CD4-positive, CD25-positive, alpha-beta regulatory T cell (primary cell): ENCODE data around the gene ACD. TPM values are rescaled to one million over a fixed set of nuclear protein-coding genes. Genes with fewer than 3 reads are reported as not detected.

Experiments used
- ATAC-seq, 2 donors: fragments of 150-1000 bp; cut with Tn5 transposase; one replicate each; pipeline ENCODE4 v1.10.0; 2021; ENCODE audit warnings: low read depth in 2 of 2, moderate number of reproducible peaks in 2 of 2, moderate library complexity in 1 of 2
- DNase-seq, 3 donors: peaks; one replicate each; pipeline versions ENCODE4 v3.0.0 to v3.0.0-alpha.2; 2012 to 2022; ENCODE audit warnings: mixed read lengths in 1 of 3
- H3K27ac ChIP-seq: one replicate; pipeline ENCODE4 v1.7.0; 2013; ENCODE audit warnings: mild to moderate bottlenecking, low read length; ENCODE audit not compliant: insufficient read depth, poor library complexity, severe bottlenecking
- H3K27me3 ChIP-seq: one replicate; pipeline ENCODE4 v1.7.0; 2013; ENCODE audit warnings: low read length; ENCODE audit not compliant: control insufficient read depth, insufficient read depth
- H3K36me3 ChIP-seq: one replicate; pipeline ENCODE4 v1.7.0; 2013; ENCODE audit warnings: mild to moderate bottlenecking, low read length, moderate library complexity; ENCODE audit not compliant: control insufficient read depth, insufficient read depth
- H3K4me1 ChIP-seq: 2 replicates; pipeline ENCODE4 v1.7.0; 2013; ENCODE audit warnings: mild to moderate bottlenecking, low read length; ENCODE audit not compliant: insufficient read depth, control insufficient read depth, poor library complexity, severe bottlenecking
- H3K4me3 ChIP-seq: one replicate; pipeline ENCODE4 v1.7.0; 2013; ENCODE audit warnings: low read depth, mild to moderate bottlenecking, low read length, moderate library complexity
- H3K9me3 ChIP-seq, 2 experiments: 1 replicate in 1 of 2; 2 replicates in 1 of 2; pipeline ENCODE4 v1.7.0; 2013; ENCODE audit warnings: low read length in 2 of 2, mild to moderate bottlenecking in 1 of 2, moderate library complexity in 1 of 2; ENCODE audit not compliant: control insufficient read depth in 2 of 2
- H3K27ac Mint-ChIP-seq, 3 donors: one replicate each; pipeline ENCODE4 v1.8.0; 2020 to 2022; ENCODE audit warnings: mild to moderate bottlenecking in 3 of 3, mixed read lengths in 3 of 3, moderate library complexity in 2 of 3
- H3K27me3 Mint-ChIP-seq: one replicate; pipeline ENCODE4 v1.8.0; 2022; ENCODE audit warnings: mild to moderate bottlenecking, mixed read lengths
- H3K36me3 Mint-ChIP-seq: one replicate; pipeline ENCODE4 v1.8.0; 2020; ENCODE audit warnings: mixed read lengths
- H3K4me1 Mint-ChIP-seq, 4 donors: one replicate each; pipeline ENCODE4 v1.8.0; 2020 to 2022; ENCODE audit warnings: mixed read lengths in 4 of 4, mild to moderate bottlenecking in 1 of 4
- H3K4me3 Mint-ChIP-seq, 4 donors: one replicate each; pipeline ENCODE4 v1.8.0; 2020 to 2022; ENCODE audit warnings: mild to moderate bottlenecking in 4 of 4, mixed read lengths in 4 of 4, moderate library complexity in 3 of 4
- H3K9me3 Mint-ChIP-seq, 7 donors: one replicate each; pipeline ENCODE4 v1.8.0; 2020 to 2022; ENCODE audit warnings: mixed read lengths in 7 of 7, mild to moderate bottlenecking in 3 of 7, moderate library complexity in 2 of 7
- polyA plus RNA-seq, 4 donors: library from polyadenylated mRNA; unstranded; fragments of 300-500 nt; fragmentation: Illumina TruSeq; gene quantifications; one replicate each; pipeline ENCODE4 v1.2.3, GENCODE V29; 2021
- total RNA-seq: library from RNA; stranded (reverse); gene quantifications from one replicate; pipeline ENCODE4 v1.2.3, GENCODE V29; 2022

The ACD gene
- total and polyA plus RNA-seq, 5 donors from 2014 or later = 28.7 to 36.7 (median 29.7) TPM

DNA sequence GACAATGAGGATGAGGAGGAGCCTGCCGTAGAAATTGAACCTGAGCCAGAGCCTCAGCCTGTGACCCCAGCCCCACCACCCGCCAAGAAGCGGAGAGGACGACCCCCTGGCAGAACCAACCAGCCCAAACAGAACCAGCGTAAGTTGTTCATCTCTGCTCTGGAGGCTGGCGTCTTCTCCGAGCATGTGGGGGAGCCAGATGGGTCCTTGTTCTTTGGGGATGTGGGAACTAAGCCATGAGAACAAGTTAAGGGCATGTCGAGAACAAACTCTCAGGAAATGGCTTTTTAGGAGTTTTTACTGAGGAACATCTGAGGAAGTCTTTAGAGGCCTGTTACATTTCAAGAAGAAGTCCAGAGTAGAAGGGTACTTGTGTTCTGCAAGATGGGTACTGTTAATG lies 23.3 kb downstream of the ACD start:
- Histone ChIP-seq H3K4me3 (no peak overlapping the region), H3K9me3 (no peaks in the 10 kb centered on the region), H3K27ac (no peak overlapping the region), H3K4me1 (no peaks in the 10 kb centered on the region), H3K36me3 (peaks cover 65% of the 10 kb centered on the region), H3K27me3 (no peaks in the 10 kb centered on the region)
- no peak overlapping the region for H3K27ac Mint-ChIP-seq
- H3K4me3 Mint-ChIP-seq = no peak overlapping the region
- H3K27me3 Mint-ChIP-seq = no peaks in the 10 kb centered on the region
- H3K4me1 Mint-ChIP-seq = no peaks in the 10 kb centered on the region
- ATAC-seq (no peak), DNase-seq (no peak)
- H3K36me3 Mint-ChIP-seq = peaks cover 36% of the 10 kb centered on the region
- H3K9me3 Mint-ChIP-seq = no peaks in the 10 kb centered on the region

- peaks cover 34% of the 10 kb centered on the region for H3K36me3 Mint-ChIP-seq
- H3K27me3 Mint-ChIP-seq = no peaks in the 10 kb centered on the region
- Histone ChIP-seq H3K9me3 (no peaks in the 10 kb centered on the region), H3K27ac (no peak overlapping the region), H3K36me3 (peaks cover 80% of the 10 kb centered on the region), H3K4me1 (no peaks in the 10 kb centered on the region), H3K27me3 (no peaks in the 10 kb centered on the region), H3K4me3 (no peak overlapping the region)
- H3K27ac Mint-ChIP-seq = peak overlapping the region; percentile 37 to 63 (median 47)
- H3K9me3 Mint-ChIP-seq = no peaks in the 10 kb centered on the region
- peaks cover 0 to 5% (median 1%) of the 10 kb centered on the region in 4 donors for H3K4me1 Mint-ChIP-seq
- no peak overlapping the region for H3K4me3 Mint-ChIP-seq
- ATAC-seq (no peak), DNase-seq (no peak)
These were observed 27.5 kb downstream of the ACD start for GRCh38 chr16:67632415-67633172.

DNA sequence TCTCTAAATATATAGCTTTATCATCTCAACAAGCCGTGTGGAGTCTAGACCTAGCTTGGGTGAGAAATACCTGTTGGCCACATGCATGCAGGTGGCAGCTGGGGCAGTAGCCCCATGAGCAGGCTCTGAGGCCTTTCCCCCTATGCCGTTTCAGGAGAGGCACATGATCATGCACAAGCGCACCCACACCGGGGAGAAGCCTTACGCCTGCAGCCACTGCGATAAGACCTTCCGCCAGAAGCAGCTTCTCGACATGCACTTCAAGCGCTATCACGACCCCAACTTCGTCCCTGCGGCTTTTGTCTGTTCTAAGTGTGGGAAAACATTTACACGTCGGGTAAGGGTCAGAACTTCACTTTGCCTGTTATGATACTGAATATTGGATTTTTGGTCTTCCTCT lies 31.8 kb downstream of the ACD start:
- no peaks in the 10 kb centered on the region for H3K27me3 Mint-ChIP-seq
- H3K4me1 Mint-ChIP-seq = peaks cover 0 to 5% (median 1%) of the 10 kb centered on the region in 4 donors
- peak overlapping the region in 1 of 3 donors; percentile 78 for H3K27ac Mint-ChIP-seq
- H3K9me3 ChIP-seq = no peaks in the 10 kb centered on the region
- H3K36me3 Mint-ChIP-seq = peaks cover 44% of the 10 kb centered on the region
- no peaks in the 10 kb centered on the region for H3K9me3 Mint-ChIP-seq
- H3K36me3 ChIP-seq = peaks cover 76% of the 10 kb centered on the region
- H3K27me3 ChIP-seq = no peaks in the 10 kb centered on the region
- no peak overlapping the region for H3K27ac ChIP-seq
- no peak for DNase-seq
- no peak overlapping the region for H3K4me3 Mint-ChIP-seq
- no peak for ATAC-seq
- no peak overlapping the region for H3K4me3 ChIP-seq
- H3K4me1 ChIP-seq = no peaks in the 10 kb centered on the region

DNA sequence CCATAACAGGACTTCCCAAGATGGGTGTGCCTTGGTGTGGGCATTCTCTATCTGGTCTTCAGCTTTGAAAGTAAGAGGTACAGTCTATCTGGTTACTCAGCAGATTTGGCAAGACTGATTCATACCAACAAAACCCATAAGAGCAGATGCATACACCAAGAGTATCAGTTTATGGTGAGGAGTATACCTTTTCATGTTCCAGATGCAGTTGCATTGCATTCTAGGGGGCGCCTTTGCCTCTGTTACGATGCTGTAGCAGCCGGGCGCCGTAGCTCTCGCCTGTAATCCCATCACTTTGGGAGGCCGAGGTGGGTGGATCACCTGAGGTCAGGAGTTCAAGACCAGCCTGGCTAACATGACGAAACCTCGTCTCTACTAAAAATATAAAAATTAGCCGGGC lies 46.3 kb downstream of the ACD start:
- peaks cover 74% of the 10 kb centered on the region for H3K36me3 ChIP-seq
- H3K27ac Mint-ChIP-seq = no peak overlapping the region
- DNase-seq = peak in 1 of 3 donors; percentile 12

GRCh38 chr16:67608364-67608763 lies 51.7 kb downstream of the ACD start:
- no peak overlapping the region for H3K4me3 Mint-ChIP-seq
- H3K36me3 ChIP-seq = peaks cover 39% of the 10 kb centered on the region

More for the DNA sequence above, 46.3 kb downstream of the ACD start:
- H3K4me3 Mint-ChIP-seq = no peak overlapping the region
- no peak for ATAC-seq
- Histone ChIP-seq H3K9me3 (no peaks in the 10 kb centered on the region), H3K27me3 (no peaks in the 10 kb centered on the region), H3K4me1 (peaks cover 3% of the 10 kb centered on the region), H3K4me3 (no peak overlapping the region), H3K27ac (no peak overlapping the region)
- peaks cover 15% of the 10 kb centered on the region for H3K36me3 Mint-ChIP-seq
- no peaks in the 10 kb centered on the region for H3K27me3 Mint-ChIP-seq
- no peaks in the 10 kb centered on the region for H3K9me3 Mint-ChIP-seq
- H3K4me1 Mint-ChIP-seq = peaks cover 0 to 9% (median 5%) of the 10 kb centered on the region in 4 donors

More at GRCh38 chr16:67608364-67608763, 51.7 kb downstream of the ACD start:
- Mint-ChIP-seq H3K27ac (peak overlapping the region in 1 of 3 donors; percentile 2), H3K36me3 (peaks cover 3% of the 10 kb centered on the region), H3K4me1 (peaks cover 7 to 32% (median 23%) of the 10 kb centered on the region in 4 donors), H3K27me3 (no peaks in the 10 kb centered on the region), H3K9me3 (no peaks in the 10 kb centered on the region)
- no peak overlapping the region for H3K27ac ChIP-seq
- no peak for ATAC-seq
- DNase-seq = peak in 1 of 3 donors; percentile 12
- H3K4me1 ChIP-seq = peaks cover 7% of the 10 kb centered on the region
- no peaks in the 10 kb centered on the region for H3K27me3 ChIP-seq
- H3K9me3 ChIP-seq = no peaks in the 10 kb centered on the region
- no peak overlapping the region for H3K4me3 ChIP-seq

Other genes with a start within 250 kb of the ACD start
- not detected for gene ZDHHC1, start 243.8 kb downstream of the ACD start, total RNA-seq
- gene ZDHHC1, start 243.8 kb downstream of the ACD start, polyA plus RNA-seq = under 1 TPM in 1 of 4 donors, not detected in 3; 0.60 TPM
- not detected for gene HSD11B2, start 229.1 kb downstream of the ACD start, total RNA-seq
- gene HSD11B2, start 229.1 kb downstream of the ACD start, polyA plus RNA-seq = not detected
- 92.5 TPM for gene ATP6V0D1, start 179.1 kb downstream of the ACD start, total RNA-seq
- 100 to 1,000 TPM; 119 to 141 (median 133) TPM for gene ATP6V0D1, start 179.1 kb downstream of the ACD start, polyA plus RNA-seq
- not detected for gene AGRP, start 176.7 kb downstream of the ACD start, total RNA-seq
- not detected for gene AGRP, start 176.7 kb downstream of the ACD start, polyA plus RNA-seq
- gene RIPOR1, start 131.4 kb downstream of the ACD start, total RNA-seq = 16.6 TPM
- gene RIPOR1, start 131.4 kb downstream of the ACD start, polyA plus RNA-seq = 1 to 10 TPM in 3 of 4 donors, under 1 TPM in 1; 0.91 to 3.1 (median 2.1) TPM
- 63.6 TPM for gene CTCF, start 97.7 kb downstream of the ACD start, total RNA-seq
- 10 to 100 TPM; 44.5 to 80.2 (median 52.9) TPM for gene CTCF, start 97.7 kb downstream of the ACD start, polyA plus RNA-seq
- 156 TPM for gene CARMIL2, start 15.1 kb downstream of the ACD start, total RNA-seq
- gene CARMIL2, start 15.1 kb downstream of the ACD start, polyA plus RNA-seq = 10 to 100 TPM in 3 of 4 donors, 1 to 10 TPM in 1; 9.2 to 20.7 (median 12.9) TPM
- 6.2 TPM for gene PARD6A, start 700 bp upstream of the ACD start, total RNA-seq
- 10 to 100 TPM; 14.4 to 19.9 (median 18.2) TPM for gene PARD6A, start 700 bp upstream of the ACD start, polyA plus RNA-seq
- 2.4 TPM for gene ENKD1, start 6.5 kb upstream of the ACD start, total RNA-seq
- 1 to 10 TPM in 3 of 4 donors, under 1 TPM in 1; 0.65 to 2.9 (median 1.5) TPM for gene ENKD1, start 6.5 kb upstream of the ACD start, polyA plus RNA-seq
- 3.2 TPM for gene C16orf86, start 6.6 kb upstream of the ACD start, total RNA-seq
- 1 to 10 TPM; 3.9 to 6.8 (median 6.0) TPM for gene C16orf86, start 6.6 kb upstream of the ACD start, polyA plus RNA-seq
- 11.2 TPM for gene GFOD2, start 59.1 kb upstream of the ACD start, total RNA-seq
- gene GFOD2, start 59.1 kb upstream of the ACD start, polyA plus RNA-seq = 10 to 100 TPM in 3 of 4 donors, 1 to 10 TPM in 1; 9.0 to 12.1 (median 11.6) TPM
- 29.4 TPM for gene RANBP10, start 146.3 kb upstream of the ACD start, total RNA-seq
- 10 to 100 TPM in 1 of 4 donors, 1 to 10 TPM in 3; 7.3 to 10.0 (median 8.0) TPM for gene RANBP10, start 146.3 kb upstream of the ACD start, polyA plus RNA-seq
- gene TSNAXIP1, start 146.6 kb upstream of the ACD start, total RNA-seq = 0.39 TPM
- not detected for gene TSNAXIP1, start 146.6 kb upstream of the ACD start, polyA plus RNA-seq
- gene THAP11, start 182.1 kb upstream of the ACD start, total RNA-seq = 32.2 TPM
- gene THAP11, start 182.1 kb upstream of the ACD start, polyA plus RNA-seq = 100 to 1,000 TPM; 132 to 166 (median 141) TPM
- gene NUTF2, start 186.7 kb upstream of the ACD start, total RNA-seq = 48.5 TPM
- gene NUTF2, start 186.7 kb upstream of the ACD start, polyA plus RNA-seq = 100 to 1,000 TPM; 115 to 158 (median 131) TPM
- gene CENPT, start 187.4 kb upstream of the ACD start, total RNA-seq = 79.9 TPM
- gene CENPT, start 187.4 kb upstream of the ACD start, polyA plus RNA-seq = 10 to 100 TPM; 13.5 to 17.1 (median 14.6) TPM
- 103 TPM for gene EDC4, start 212.8 kb upstream of the ACD start, total RNA-seq
- gene EDC4, start 212.8 kb upstream of the ACD start, polyA plus RNA-seq = 10 to 100 TPM; 24.7 to 42.3 (median 33.8) TPM
- 2.7 TPM for gene NRN1L, start 224.6 kb upstream of the ACD start, total RNA-seq
- gene NRN1L, start 224.6 kb upstream of the ACD start, polyA plus RNA-seq = under 1 TPM in 2 of 4 donors, not detected in 2; 0.37 to 0.65 TPM
- gene PSKH1, start 233.0 kb upstream of the ACD start, total RNA-seq = 14.3 TPM
- 10 to 100 TPM; 16.1 to 25.3 (median 23.3) TPM for gene PSKH1, start 233.0 kb upstream of the ACD start, polyA plus RNA-seq